22Rv1 (cell line): ENCODE results near the gene SLC25A40.
"Not testable (repeated sequence)": the region's sequence is repeated elsewhere in the genome, so short reads cannot be mapped to it uniquely, and the experiment has no call there.

ENCODE experiments used
- H3K27ac ChIP-seq: fragments of 450-650 bp; 2 replicates; pipeline ENCODE4 v1.5.1; 2017
- CTCF ChIP-seq: fragments of 450-650 bp; IDR thresholded peaks from 2 replicates; pipeline ENCODE4 v1.5.1; 2017; ENCODE audit warnings: mild to moderate bottlenecking
- ZFX ChIP-seq: fragments of 450-650 bp; IDR thresholded peaks from 2 replicates; pipeline ENCODE4 v1.6.1; 2017; ENCODE audit warnings: antibody characterized with exemption, borderline replicate concordance

SLC25A40 gene

GRCh38 chr7:87858417-87859100, 17.6 kb downstream of the SLC25A40 start:
- H3K27ac ChIP-seq = no peak overlapping the region
- TF ChIP-seq CTCF = no peak
- TF ChIP-seq ZFX = no peak

DNA sequence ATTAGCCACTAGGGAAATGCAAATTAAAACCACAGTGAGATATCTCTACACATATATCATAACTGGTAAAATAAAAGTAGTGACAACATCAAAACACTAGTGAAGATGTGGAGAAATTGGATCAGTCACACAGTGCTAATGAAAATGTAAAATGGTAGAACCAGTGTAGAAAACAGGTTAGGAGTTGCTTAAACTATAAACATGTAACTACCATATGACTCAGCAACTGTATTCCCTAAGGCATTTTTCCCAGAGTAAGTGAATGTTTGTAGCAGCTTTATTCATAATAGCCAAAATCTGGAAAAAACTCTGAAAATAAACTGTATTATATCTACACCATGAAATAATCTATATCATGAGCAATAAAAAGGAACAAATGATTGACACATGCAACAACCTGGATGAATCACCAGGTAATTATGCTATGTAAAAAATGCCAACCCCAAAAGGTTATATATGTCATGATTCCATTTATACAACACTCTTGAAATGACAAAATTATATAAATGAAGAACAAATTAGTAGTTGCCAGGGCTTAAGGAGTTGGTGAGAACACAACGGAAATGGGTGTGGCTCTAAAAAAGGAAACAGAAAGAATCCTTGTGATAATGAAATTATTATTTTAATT, 22.8 kb downstream of the SLC25A40 start:
- TF ChIP-seq ZFX = no peak
- no peak for TF ChIP-seq CTCF
- no peak overlapping the region for H3K27ac ChIP-seq

- TF ChIP-seq CTCF = no peak
- no peak for TF ChIP-seq ZFX
- H3K27ac ChIP-seq = no peak overlapping the region
Measured at GRCh38 chr7:87852306-87852705, 23.9 kb downstream of the SLC25A40 start.

DNA sequence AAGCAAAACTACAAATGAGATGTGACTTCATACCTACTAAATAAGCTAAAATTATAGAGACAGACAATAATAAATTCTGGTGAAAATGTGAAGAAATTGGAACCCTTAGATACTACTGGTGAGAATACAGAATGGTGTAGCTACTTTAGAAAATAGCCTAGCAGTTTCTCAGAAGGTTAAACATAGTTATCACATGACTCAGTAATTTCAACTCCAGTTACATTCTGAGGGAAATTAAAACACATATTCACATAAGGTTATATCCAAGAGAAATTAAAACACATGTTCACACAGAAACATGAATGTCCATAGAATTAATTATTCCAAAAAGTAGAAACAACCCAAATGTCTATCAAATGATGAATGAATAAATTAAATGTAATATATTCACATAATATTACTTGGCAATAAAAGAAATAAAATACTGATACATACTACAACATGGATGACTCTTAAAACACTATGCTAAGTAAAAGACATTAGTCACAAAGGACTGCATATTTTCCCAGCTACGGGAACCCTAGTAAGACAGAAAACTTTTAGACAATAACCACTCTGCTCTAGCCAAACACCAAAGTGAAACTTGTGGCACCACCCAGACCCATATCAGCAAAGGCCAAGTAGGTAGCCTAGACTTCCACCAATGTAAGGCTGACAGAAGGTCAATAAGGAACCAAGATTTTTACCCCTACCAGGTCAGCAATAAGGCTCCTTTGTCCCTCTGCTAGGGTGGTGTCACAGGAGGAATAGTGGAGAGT, 25.1 kb downstream of the SLC25A40 start:
- H3K27ac ChIP-seq = no peak overlapping the region

GRCh38 chr7:87837597-87837996, 38.6 kb downstream of the SLC25A40 start:
- TF ChIP-seq CTCF (no peak), ZFX (no peak)
- no peak overlapping the region for H3K27ac ChIP-seq

More for the DNA sequence above, 25.1 kb downstream of the SLC25A40 start:
- no peak for TF ChIP-seq CTCF
- no peak for TF ChIP-seq ZFX

DNA sequence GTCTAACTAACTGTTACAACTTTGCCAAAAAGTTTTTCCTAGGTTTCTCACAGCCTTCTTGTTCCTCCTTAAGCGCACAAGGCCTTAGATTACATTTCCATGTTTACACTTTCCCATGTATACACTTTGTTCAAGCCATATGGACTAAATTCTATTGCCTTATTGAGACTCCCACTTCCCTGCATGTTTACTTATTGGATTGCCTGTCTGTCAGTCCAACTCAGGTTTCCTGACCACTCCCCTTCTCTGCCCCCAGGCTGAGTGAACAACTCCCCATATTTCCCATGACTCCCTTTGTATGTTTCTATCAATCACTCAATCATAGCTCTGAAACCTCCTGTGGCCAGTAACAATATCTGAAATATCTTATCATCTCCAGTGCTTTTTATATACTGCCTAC, 43.0 kb downstream of the SLC25A40 start:
- TF ChIP-seq CTCF (no peak), ZFX (no peak)

DNA sequence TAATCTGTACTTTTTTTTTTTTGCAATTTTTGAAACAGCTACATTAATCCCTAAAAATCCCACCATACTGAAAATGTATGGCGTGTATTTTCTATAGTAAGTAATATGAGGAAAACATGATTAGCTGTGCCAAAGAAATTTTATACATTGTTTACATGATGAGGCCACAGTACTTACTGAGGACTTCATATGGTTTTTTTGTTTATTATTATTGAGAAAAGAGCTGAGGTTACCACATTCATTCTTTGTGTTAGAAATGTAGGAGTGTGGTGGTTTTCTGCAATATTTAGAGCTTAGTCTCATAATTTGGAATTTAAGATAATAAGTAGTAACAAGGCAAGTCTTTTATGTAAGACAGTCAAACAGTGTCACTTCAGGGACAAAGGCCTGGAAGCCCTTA, 45.1 kb downstream of the SLC25A40 start:
- no peak overlapping the region for H3K27ac ChIP-seq
- TF ChIP-seq CTCF = no peak
- TF ChIP-seq ZFX = no peak

More for the DNA sequence above, 43.0 kb downstream of the SLC25A40 start:
- no peak overlapping the region for H3K27ac ChIP-seq

- H3K27ac ChIP-seq = not testable (repeated sequence)
Measured at GRCh38 chr7:87828383-87828782, 47.8 kb downstream of the SLC25A40 start.

DNA sequence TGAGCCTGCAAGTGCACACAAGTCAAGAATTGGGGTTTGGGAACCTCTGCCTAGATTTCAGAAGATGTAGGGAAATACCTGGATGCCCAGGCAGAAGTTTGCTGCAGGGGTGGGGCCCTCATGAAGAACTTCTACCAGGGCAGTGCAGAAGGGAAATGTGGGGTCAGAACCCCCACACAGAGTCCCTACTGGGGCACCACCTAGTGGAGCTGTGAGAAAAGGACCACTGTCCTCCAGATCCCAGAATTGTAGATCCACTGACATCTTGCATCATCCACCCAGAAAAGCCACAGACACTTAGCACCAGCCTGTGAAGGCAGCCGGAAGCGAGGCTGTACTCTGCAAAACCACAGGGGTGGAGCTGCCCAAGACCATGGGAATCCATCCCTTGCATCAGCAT, 50.8 kb downstream of the SLC25A40 start:
- not testable (repeated sequence) for H3K27ac ChIP-seq

GRCh38 chr7:87822056-87822455, 54.1 kb downstream of the SLC25A40 start:
- H3K27ac ChIP-seq = not testable (repeated sequence)
